Fibroblast of lung (primary cell): ENCODE data around the gene PWP2. TPM values are rescaled to one million over a fixed set of nuclear protein-coding genes. Genes with fewer than 3 reads are reported as not detected.

Experiments
- DNase-seq, 2 donors: peaks; one replicate each; pipeline versions ENCODE4 v3.0.0 to v3.0.0-alpha.2; 2010; ENCODE audit warnings: low read depth in 2 of 2
- H2AFZ ChIP-seq: 2 replicates; pipeline ENCODE4 v1.5.1; 2012; ENCODE audit warnings: low read length, control low read depth, inconsistent platforms
- H3K27ac ChIP-seq: 2 replicates; pipeline ENCODE4 v1.5.1; 2011; ENCODE audit warnings: low read length, control low read depth; ENCODE audit not compliant: insufficient read depth
- H3K27me3 ChIP-seq: 2 replicates; pipeline ENCODE4 v1.5.1; 2011; ENCODE audit warnings: mild to moderate bottlenecking, low read length; ENCODE audit not compliant: control insufficient read depth, insufficient read depth
- H3K36me3 ChIP-seq: 2 replicates; pipeline ENCODE4 v1.5.1; 2011; ENCODE audit warnings: low read length; ENCODE audit not compliant: control insufficient read depth, insufficient read depth
- H3K4me1 ChIP-seq: 2 replicates; pipeline ENCODE4 v1.5.1; 2011; ENCODE audit warnings: low read length; ENCODE audit not compliant: control insufficient read depth, insufficient read depth; ENCODE audit errors: extremely low read depth
- H3K4me2 ChIP-seq: 2 replicates; pipeline ENCODE4 v1.5.1; 2011; ENCODE audit warnings: low read length, control low read depth; ENCODE audit not compliant: insufficient read depth; ENCODE audit errors: extremely low read depth
- H3K4me3 ChIP-seq, 4 experiments: fragments of 200-600 bp in 1 of 4; sonication (generic) in 1 of 4; replicated peaks in 1 of 4; 2 replicates each; pipeline ENCODE4 v1.5.1; 2011 to 2016; ENCODE audit warnings: low read length in 4 of 4, low read depth in 3 of 4, mild to moderate bottlenecking in 3 of 4, control low read depth in 2 of 4, inconsistent platforms in 1 of 4, mixed read lengths in 1 of 4; ENCODE audit not compliant: insufficient read depth in 1 of 4; ENCODE audit errors: control extremely low read depth in 1 of 4
- H3K79me2 ChIP-seq: 2 replicates; pipeline ENCODE4 v1.5.1; 2012; ENCODE audit warnings: mild to moderate bottlenecking, low read length, inconsistent platforms; ENCODE audit not compliant: control insufficient read depth, insufficient read depth
- H3K9ac ChIP-seq: 2 replicates; pipeline ENCODE4 v1.5.1; 2011; ENCODE audit warnings: mild to moderate bottlenecking, low read length, control low read depth; ENCODE audit not compliant: insufficient read depth
- H3K9me3 ChIP-seq: 2 replicates; pipeline ENCODE4 v1.5.1; 2012; ENCODE audit warnings: low read depth, low read length; ENCODE audit not compliant: control insufficient read depth, insufficient read depth
- H4K20me1 ChIP-seq: 2 replicates; pipeline ENCODE4 v1.5.1; 2011; ENCODE audit warnings: low read length; ENCODE audit not compliant: control insufficient read depth, insufficient read depth; ENCODE audit errors: extremely low read depth
- EZH2 ChIP-seq: IDR thresholded peaks from 2 replicates; pipeline ENCODE4 v1.5.1; 2012; ENCODE audit warnings: low read length, control low read depth, mild to moderate bottlenecking; ENCODE audit errors: missing control alignments
- polyA plus RNA-seq, 2 donors: library from polyadenylated mRNA; depleted of rRNA in 1 of 2; stranded (reverse) in 1 of 2; unstranded in 1 of 2; fragments of >200 nt; gene quantifications; 2 replicates each; pipeline ENCODE4 v1.2.1, GENCODE V29; 2011 to 2012; ENCODE audit warnings: missing spikeins in 1 of 2
- total RNA-seq: library from RNA; depleted of rRNA; stranded (reverse); fragments of >200 nt; gene quantifications from 2 replicates; pipeline ENCODE4 v1.2.1, GENCODE V29; 2014
- TF ChIP-seq, protein P1 (sequence below), 2 donors: IDR thresholded peaks in 1 of 2; conservative IDR thresholded peaks in 1 of 2; 1 replicate in 1 of 2; 2 replicates in 1 of 2; pipeline ENCODE4 v1.5.1; 2011 to 2012; ENCODE audit warnings: low read length in 2 of 2, control low read depth in 1 of 2, inconsistent platforms in 1 of 2, low read depth in 1 of 2, mild to moderate bottlenecking in 1 of 2

The PWP2 gene
- total and polyA plus RNA-seq, 2 donors (not counting 1 experiment from before 2014, with no cell fraction given), result 3.8 to 5.1 TPM

- Histone ChIP-seq H3K4me1 (no peaks in the 10 kb centered on the region), H2AFZ (no peak overlapping the region), H3K27me3 (no peaks in the 10 kb centered on the region), H3K79me2 (peaks cover 2% of the 10 kb centered on the region), H3K9ac (no peak overlapping the region), H3K4me3 (no peak overlapping the region), H3K27ac (no peak overlapping the region), H4K20me1 (no peaks in the 10 kb centered on the region), H3K9me3 (no peaks in the 10 kb centered on the region), H3K36me3 (peaks cover 2% of the 10 kb centered on the region), H3K4me2 (no peak overlapping the region)
- no peak for DNase-seq
- TF ChIP-seq EZH2, result no peak
- TF ChIP-seq, protein P1, sequence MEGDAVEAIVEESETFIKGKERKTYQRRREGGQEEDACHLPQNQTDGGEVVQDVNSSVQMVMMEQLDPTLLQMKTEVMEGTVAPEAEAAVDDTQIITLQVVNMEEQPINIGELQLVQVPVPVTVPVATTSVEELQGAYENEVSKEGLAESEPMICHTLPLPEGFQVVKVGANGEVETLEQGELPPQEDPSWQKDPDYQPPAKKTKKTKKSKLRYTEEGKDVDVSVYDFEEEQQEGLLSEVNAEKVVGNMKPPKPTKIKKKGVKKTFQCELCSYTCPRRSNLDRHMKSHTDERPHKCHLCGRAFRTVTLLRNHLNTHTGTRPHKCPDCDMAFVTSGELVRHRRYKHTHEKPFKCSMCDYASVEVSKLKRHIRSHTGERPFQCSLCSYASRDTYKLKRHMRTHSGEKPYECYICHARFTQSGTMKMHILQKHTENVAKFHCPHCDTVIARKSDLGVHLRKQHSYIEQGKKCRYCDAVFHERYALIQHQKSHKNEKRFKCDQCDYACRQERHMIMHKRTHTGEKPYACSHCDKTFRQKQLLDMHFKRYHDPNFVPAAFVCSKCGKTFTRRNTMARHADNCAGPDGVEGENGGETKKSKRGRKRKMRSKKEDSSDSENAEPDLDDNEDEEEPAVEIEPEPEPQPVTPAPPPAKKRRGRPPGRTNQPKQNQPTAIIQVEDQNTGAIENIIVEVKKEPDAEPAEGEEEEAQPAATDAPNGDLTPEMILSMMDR (conservative IDR thresholded peaks at IDR 0.05 in 1 of 2, IDR thresholded peaks at IDR 0.05 in 1 of 2; ENCODE audit: low read depth in 1 of 2, low read length in 2 of 2), result no peak
Measured at GRCh38 chr21:44071359-44072104, 35.7 kb upstream of the PWP2 start.

- Histone ChIP-seq H3K36me3 (peaks cover 2% of the 10 kb centered on the region), H3K9ac (no peak overlapping the region), H3K4me2 (no peak overlapping the region), H3K9me3 (no peaks in the 10 kb centered on the region), H2AFZ (no peak overlapping the region), H3K4me1 (no peaks in the 10 kb centered on the region), H3K27me3 (no peaks in the 10 kb centered on the region), H3K27ac (no peak overlapping the region), H3K79me2 (peaks cover 2% of the 10 kb centered on the region), H4K20me1 (no peaks in the 10 kb centered on the region), H3K4me3 (no peak overlapping the region)
- TF ChIP-seq, protein P1 (conservative IDR thresholded peaks at IDR 0.05 in 1 of 2, IDR thresholded peaks at IDR 0.05 in 1 of 2; ENCODE audit: low read depth in 1 of 2, low read length in 2 of 2), result no peak
- no peak for TF ChIP-seq EZH2
- DNase-seq, result no peak
Measured at GRCh38 chr21:44072111-44072510, 35.1 kb upstream of the PWP2 start.

DNA sequence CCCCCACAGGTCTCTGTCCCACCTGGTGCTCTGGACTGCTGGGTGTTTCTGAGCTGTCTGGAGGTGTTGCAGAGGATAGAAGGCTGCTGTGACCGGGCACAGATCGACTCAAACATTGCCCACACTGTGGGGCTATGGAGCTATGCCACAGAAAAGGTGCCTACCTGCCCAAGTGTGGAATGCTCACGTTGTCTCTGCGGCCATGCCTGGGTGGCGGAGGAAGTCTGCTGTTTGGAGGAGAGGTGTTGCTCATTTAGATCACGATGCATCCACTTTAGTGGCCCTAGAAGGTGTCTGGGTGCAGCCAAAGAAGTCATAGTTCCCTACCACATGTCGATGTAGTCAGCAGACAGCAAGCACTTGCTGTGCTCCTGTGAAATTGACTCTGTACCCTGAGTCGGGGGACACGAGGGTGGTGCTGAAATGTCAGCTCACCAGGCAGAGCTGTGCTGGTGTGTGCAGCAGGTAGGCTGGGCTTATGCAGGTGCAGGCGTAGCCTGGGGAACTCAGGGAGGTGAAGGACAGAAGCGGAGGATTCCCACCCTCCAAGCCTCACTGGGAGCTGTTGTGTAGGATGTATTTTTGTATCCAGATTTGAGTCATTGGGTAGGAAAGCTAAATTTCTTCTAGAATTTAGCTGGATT, 32.8 kb upstream of the PWP2 start:
- H3K79me2 ChIP-seq, result no peaks in the 10 kb centered on the region
- H3K4me1 ChIP-seq, result no peaks in the 10 kb centered on the region
- no peak for TF ChIP-seq EZH2
- TF ChIP-seq, protein P1 (conservative IDR thresholded peaks at IDR 0.05 in 1 of 2, IDR thresholded peaks at IDR 0.05 in 1 of 2; ENCODE audit: low read depth in 1 of 2, low read length in 2 of 2), result no peak
- H3K36me3 ChIP-seq, result peaks cover 5% of the 10 kb centered on the region
- no peaks in the 10 kb centered on the region for H4K20me1 ChIP-seq
- H2AFZ ChIP-seq, result no peak overlapping the region
- no peak overlapping the region for H3K4me3 ChIP-seq
- no peaks in the 10 kb centered on the region for H3K27me3 ChIP-seq
- no peak overlapping the region for H3K27ac ChIP-seq
- no peaks in the 10 kb centered on the region for H3K9me3 ChIP-seq
- DNase-seq, result no peak
- no peak overlapping the region for H3K4me2 ChIP-seq
- H3K9ac ChIP-seq, result no peak overlapping the region
